ENCODE results near the gene ATP2B2.

DNA sequence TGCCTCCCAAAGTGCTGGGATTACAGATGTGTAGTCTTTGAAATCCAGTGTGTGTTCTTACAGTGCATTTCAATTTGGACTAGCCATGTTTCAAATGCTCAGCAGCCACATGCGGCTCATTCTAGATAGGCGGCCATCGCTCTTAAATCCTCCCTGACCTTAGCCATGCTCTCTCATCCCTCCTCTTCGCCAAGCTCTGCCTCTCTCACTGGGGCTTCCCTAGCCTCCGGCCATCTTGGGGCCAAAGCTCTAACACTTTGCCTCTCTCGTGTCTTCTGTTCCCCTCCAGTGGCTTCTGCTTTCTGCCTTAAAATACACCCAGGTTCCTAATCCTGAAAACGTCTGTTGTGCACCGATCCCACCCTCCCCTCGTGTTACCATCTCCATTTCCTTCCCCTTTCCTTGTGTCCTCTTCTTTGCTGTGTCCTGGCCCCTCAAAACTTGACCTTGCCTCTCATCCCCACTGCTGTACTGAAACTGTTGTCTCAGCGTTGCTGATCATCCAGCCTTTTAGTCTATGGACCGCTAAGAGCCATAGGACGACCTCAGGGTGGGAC is 211.3 kb downstream of the ATP2B2 start:
- TF ChIP-seq, protein P1, sequence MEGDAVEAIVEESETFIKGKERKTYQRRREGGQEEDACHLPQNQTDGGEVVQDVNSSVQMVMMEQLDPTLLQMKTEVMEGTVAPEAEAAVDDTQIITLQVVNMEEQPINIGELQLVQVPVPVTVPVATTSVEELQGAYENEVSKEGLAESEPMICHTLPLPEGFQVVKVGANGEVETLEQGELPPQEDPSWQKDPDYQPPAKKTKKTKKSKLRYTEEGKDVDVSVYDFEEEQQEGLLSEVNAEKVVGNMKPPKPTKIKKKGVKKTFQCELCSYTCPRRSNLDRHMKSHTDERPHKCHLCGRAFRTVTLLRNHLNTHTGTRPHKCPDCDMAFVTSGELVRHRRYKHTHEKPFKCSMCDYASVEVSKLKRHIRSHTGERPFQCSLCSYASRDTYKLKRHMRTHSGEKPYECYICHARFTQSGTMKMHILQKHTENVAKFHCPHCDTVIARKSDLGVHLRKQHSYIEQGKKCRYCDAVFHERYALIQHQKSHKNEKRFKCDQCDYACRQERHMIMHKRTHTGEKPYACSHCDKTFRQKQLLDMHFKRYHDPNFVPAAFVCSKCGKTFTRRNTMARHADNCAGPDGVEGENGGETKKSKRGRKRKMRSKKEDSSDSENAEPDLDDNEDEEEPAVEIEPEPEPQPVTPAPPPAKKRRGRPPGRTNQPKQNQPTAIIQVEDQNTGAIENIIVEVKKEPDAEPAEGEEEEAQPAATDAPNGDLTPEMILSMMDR (IDR thresholded peaks at IDR 0.05): no peak
- no peak for TF ChIP-seq EZH2 (IDR thresholded peaks at IDR 0.05; ENCODE audit: borderline replicate concordance, insufficient read depth, low read depth, low read length, poor library complexity, severe bottlenecking)

Measured in B cell (primary cell).